ENCODE measurements around the gene PCDH9.

The PCDH9 gene

DNA sequence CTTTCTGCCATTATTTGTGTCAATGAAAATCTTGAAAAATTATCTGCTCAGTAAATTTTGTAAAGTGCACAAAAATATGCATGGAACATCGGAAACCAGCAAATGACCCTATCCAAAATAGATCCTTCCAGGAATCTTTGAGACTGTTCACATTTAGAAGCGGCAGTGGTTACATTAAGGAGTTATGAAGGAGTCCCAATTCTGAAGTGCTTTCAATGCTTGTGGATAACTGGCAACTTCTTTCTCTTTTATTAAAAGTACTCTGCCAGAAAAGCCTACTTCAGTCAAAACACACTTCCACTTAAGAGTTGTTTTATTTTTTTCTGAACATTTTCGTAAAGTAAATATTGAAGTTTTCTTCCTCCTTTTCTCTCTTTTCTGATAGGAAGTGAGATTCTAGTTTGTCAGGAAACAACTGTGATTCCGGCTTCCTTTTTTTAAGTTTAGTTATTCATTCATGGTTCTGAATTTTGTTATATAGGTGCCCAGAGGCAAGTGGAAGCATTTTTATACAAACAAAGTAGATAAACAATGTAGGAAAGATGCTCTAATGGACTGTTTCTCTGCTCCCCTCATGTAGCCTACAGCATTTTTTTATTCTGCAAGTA is 83.5 kb downstream of the PCDH9 start:
- no peak overlapping the region for H3K4me3 ChIP-seq (ENCODE audit: control insufficient read depth, low read depth, low read length)
- no peak for TF ChIP-seq CTCF (conservative IDR thresholded peaks at IDR 0.05; ENCODE audit: control insufficient read depth, insufficient read depth, low read depth, low read length)
- no peak for DNase-seq (ENCODE audit: low read depth)

DNA sequence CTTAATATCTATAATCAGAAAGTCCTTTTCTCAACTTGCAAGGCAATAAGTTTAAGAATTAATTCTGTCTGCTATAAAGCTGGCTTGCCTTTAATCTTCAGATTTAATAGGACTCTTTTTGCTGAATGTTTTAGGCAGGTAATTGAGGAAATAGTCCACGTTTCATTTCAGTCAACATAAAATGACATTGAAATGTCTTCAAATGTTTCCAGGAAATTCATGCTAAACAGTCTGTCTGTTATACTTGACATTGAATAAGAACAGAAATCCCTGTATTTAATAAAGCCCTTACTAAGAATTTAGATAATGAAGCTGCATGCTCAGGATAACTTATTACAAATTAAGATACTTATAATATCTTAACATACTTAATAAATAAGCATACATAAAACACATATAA is 84.2 kb downstream of the PCDH9 start:
- DNase-seq (ENCODE audit: low read depth) = no peak
- H3K4me3 ChIP-seq (ENCODE audit: control insufficient read depth, low read depth, low read length) = no peak overlapping the region
- TF ChIP-seq CTCF (conservative IDR thresholded peaks at IDR 0.05; ENCODE audit: control insufficient read depth, insufficient read depth, low read depth, low read length) = no peak

- H3K4me3 ChIP-seq (ENCODE audit: control insufficient read depth, low read depth, low read length) = no peak overlapping the region
- no peak for TF ChIP-seq CTCF (conservative IDR thresholded peaks at IDR 0.05; ENCODE audit: control insufficient read depth, insufficient read depth, low read depth, low read length)
- DNase-seq (ENCODE audit: low read depth) = peak; percentile 12
Observed at GRCh38 chr13:67143544-67144115, 86.5 kb downstream of the PCDH9 start.

- H3K4me3 ChIP-seq (ENCODE audit: control insufficient read depth, low read depth, low read length) = no peak overlapping the region
- no peak for TF ChIP-seq CTCF (conservative IDR thresholded peaks at IDR 0.05; ENCODE audit: control insufficient read depth, insufficient read depth, low read depth, low read length)
- no peak for DNase-seq (ENCODE audit: low read depth)
Observed at GRCh38 chr13:67140006-67140405, 90.1 kb downstream of the PCDH9 start.

DNA sequence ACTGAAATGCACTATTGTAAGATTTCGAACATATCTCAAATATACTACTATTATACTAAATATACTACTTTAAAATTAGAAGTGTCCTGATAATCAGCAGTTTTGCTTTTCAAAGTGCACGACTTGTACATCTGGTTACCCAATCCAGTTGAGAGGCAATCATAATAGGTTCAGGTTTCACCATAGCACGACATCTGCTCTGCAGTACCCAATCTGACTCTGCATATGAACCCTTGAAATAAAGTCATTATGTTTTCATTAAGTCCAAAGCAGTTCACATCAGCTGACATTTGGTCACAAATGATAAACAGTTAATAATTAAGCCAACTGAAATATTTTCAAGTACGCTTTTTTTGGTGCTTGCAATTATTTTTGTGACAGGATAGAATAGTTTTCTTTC is 90.6 kb downstream of the PCDH9 start:
- no peak for TF ChIP-seq CTCF (conservative IDR thresholded peaks at IDR 0.05; ENCODE audit: control insufficient read depth, insufficient read depth, low read depth, low read length)
- no peak for DNase-seq (ENCODE audit: low read depth)

GRCh38 chr13:67138970-67139369 is 91.2 kb downstream of the PCDH9 start:
- no peak for DNase-seq (ENCODE audit: low read depth)
- TF ChIP-seq CTCF (conservative IDR thresholded peaks at IDR 0.05; ENCODE audit: control insufficient read depth, insufficient read depth, low read depth, low read length) = no peak
- H3K4me3 ChIP-seq (ENCODE audit: control insufficient read depth, low read depth, low read length) = no peak overlapping the region

More for the DNA sequence above, 90.6 kb downstream of the PCDH9 start:
- H3K4me3 ChIP-seq (ENCODE audit: control insufficient read depth, low read depth, low read length) = no peak overlapping the region
